HEK293 (cell line): ENCODE data around the gene PCBP3.

Experiments
- CTCF ChIA-PET: fragments of 350-600 bp; formaldehyde crosslinking; extraction: SDS; loops from one replicate; lab custom pipeline; 2021; ENCODE audit warnings: antibody characterized with exemption; lab: Yijun Ruan, JAX
- POLR2A ChIA-PET: fragments of 300-600 bp; formaldehyde crosslinking; extraction: SDS; loops from one replicate; lab custom pipeline; 2020; ENCODE audit warnings: antibody characterized with exemption, inconsistent platforms; lab: Yijun Ruan, JAX
- H3K27ac ChIP-seq: fragments of 200-500 bp; sonication (Bioruptor generic); 2 replicates; pipeline ENCODE4 v1.5.1; 2014; ENCODE audit warnings: low read depth, low read length, control low read depth, inconsistent platforms; ENCODE audit errors: extremely low read depth
- H3K36me3 ChIP-seq, 2 experiments: fragments of 200-500 bp in 1 of 2; sonication (Bioruptor generic) in 1 of 2; 1 replicate in 1 of 2; 2 replicates in 1 of 2; pipeline ENCODE4 v1.5.1; 2014 to 2017; ENCODE audit warnings: inconsistent platforms in 2 of 2, low read length in 2 of 2; ENCODE audit not compliant: control insufficient read depth in 2 of 2, insufficient read depth in 1 of 2
- H3K4me1 ChIP-seq: fragments of 200-500 bp; sonication (Bioruptor generic); 2 replicates; pipeline ENCODE4 v1.5.1; 2014; ENCODE audit warnings: mild to moderate bottlenecking, low read length, inconsistent platforms; ENCODE audit not compliant: control insufficient read depth, insufficient read depth
- H3K4me3 ChIP-seq: 2 replicates; pipeline ENCODE4 v1.5.1; 2011; ENCODE audit warnings: low read depth, mild to moderate bottlenecking, control low read depth, low read length, moderate library complexity
- H3K9me3 ChIP-seq: fragments of 200-500 bp; sonication (Bioruptor generic); 2 replicates; pipeline ENCODE4 v1.5.1; 2014; ENCODE audit warnings: low read depth, low read length, inconsistent platforms; ENCODE audit not compliant: control insufficient read depth, insufficient read depth
- EGR2 ChIP-seq: fragments of 450-650 bp; formaldehyde crosslinking; IDR thresholded peaks from 2 replicates; pipeline ENCODE4 v1.5.1; 2016; ENCODE audit warnings: low read depth, missing biosample characterization, missing genetic modification characterization
- FEZF1 ChIP-seq: fragments of 450-650 bp; formaldehyde crosslinking; IDR thresholded peaks from 2 replicates; pipeline ENCODE4 v1.5.1; 2016; ENCODE audit warnings: missing biosample characterization, missing genetic modification characterization
- HOXD13 ChIP-seq: sonication (generic); formaldehyde crosslinking; IDR thresholded peaks from 2 replicates; pipeline ENCODE4 v1.8.0; 2022; ENCODE audit warnings: missing genetic modification reagents, borderline replicate concordance
- WT1 ChIP-seq: fragments of 450-650 bp; formaldehyde crosslinking; IDR thresholded peaks from 2 replicates; pipeline ENCODE4 v1.5.1; 2016; ENCODE audit warnings: missing biosample characterization, missing genetic modification characterization
- YY2 ChIP-seq: fragments of 450-650 bp; formaldehyde crosslinking; IDR thresholded peaks from 2 replicates; pipeline ENCODE4 v1.5.1; 2016; ENCODE audit warnings: missing biosample characterization, missing genetic modification characterization
- ZFHX2 ChIP-seq: fragments of 450-650 bp; formaldehyde crosslinking; conservative IDR thresholded peaks from 2 replicates; pipeline ENCODE4 v1.5.1; 2016; ENCODE audit warnings: missing biosample characterization, missing genetic modification characterization
- ZFP69B ChIP-seq: fragments of 450-650 bp; formaldehyde crosslinking; IDR thresholded peaks from 2 replicates; pipeline ENCODE4 v1.5.1; 2016; ENCODE audit warnings: missing biosample characterization, missing genetic modification characterization
- ZIC2 ChIP-seq: fragments of 450-650 bp; formaldehyde crosslinking; IDR thresholded peaks from 2 replicates; pipeline ENCODE4 v1.5.1; 2016; ENCODE audit warnings: missing biosample characterization, missing genetic modification characterization
- ZNF24 ChIP-seq: fragments of 450-650 bp; formaldehyde crosslinking; IDR thresholded peaks from 2 replicates; pipeline ENCODE4 v1.5.1; 2016; ENCODE audit warnings: missing biosample characterization, missing genetic modification characterization
- ZNF274 ChIP-seq, 2 experiments: fragments of 200-500 bp in 1 of 2; fragments of 450-650 bp in 1 of 2; sonication (Bioruptor generic) in 1 of 2; formaldehyde crosslinking in 1 of 2; IDR thresholded peaks; 2 replicates each; pipeline versions ENCODE4 v1.5.1 to v1.6.1; 2014 to 2016; ENCODE audit warnings: borderline replicate concordance in 1 of 2, inconsistent platforms in 1 of 2, low read length in 1 of 2, missing biosample characterization in 1 of 2, missing genetic modification characterization in 1 of 2
- ZNF433 ChIP-seq: fragments of 450-650 bp; formaldehyde crosslinking; IDR thresholded peaks from 2 replicates; pipeline ENCODE4 v1.5.1; 2016; ENCODE audit warnings: missing biosample characterization, missing genetic modification characterization, low read depth
- ZNF514 ChIP-seq: fragments of 450-650 bp; formaldehyde crosslinking; IDR thresholded peaks from 2 replicates; pipeline ENCODE4 v1.5.1; 2016; ENCODE audit warnings: missing biosample characterization, missing genetic modification characterization
- ZNF548 ChIP-seq: fragments of 450-650 bp; formaldehyde crosslinking; IDR thresholded peaks from 2 replicates; pipeline ENCODE4 v1.5.1; 2016; ENCODE audit warnings: missing biosample characterization, missing genetic modification characterization
- ZNF571 ChIP-seq: fragments of 450-650 bp; formaldehyde crosslinking; IDR thresholded peaks from 2 replicates; pipeline ENCODE4 v1.5.0; 2017; ENCODE audit warnings: missing biosample characterization, missing genetic modification characterization
- ZNF610 ChIP-seq: fragments of 450-650 bp; formaldehyde crosslinking; IDR thresholded peaks from 2 replicates; pipeline ENCODE4 v1.5.1; 2016; ENCODE audit warnings: missing biosample characterization, missing genetic modification characterization, borderline replicate concordance
- ZNF624 ChIP-seq: fragments of 450-650 bp; formaldehyde crosslinking; IDR thresholded peaks from 2 replicates; pipeline ENCODE4 v1.5.1; 2017; ENCODE audit warnings: missing biosample characterization, missing genetic modification characterization
- ZNF658 ChIP-seq: fragments of 450-650 bp; formaldehyde crosslinking; IDR thresholded peaks from 2 replicates; pipeline ENCODE4; 2016; ENCODE audit warnings: missing biosample characterization, missing genetic modification characterization
- ZSCAN18 ChIP-seq: fragments of 450-650 bp; formaldehyde crosslinking; IDR thresholded peaks from 2 replicates; pipeline ENCODE4 v1.5.1; 2016; ENCODE audit warnings: missing biosample characterization, missing genetic modification characterization
- TF ChIP-seq, protein P1 (sequence below): IDR thresholded peaks from 2 replicates; pipeline ENCODE4 v1.6.1; 2011; ENCODE audit warnings: mild to moderate bottlenecking, low read depth, low read length, borderline replicate concordance
- TF ChIP-seq, protein P2 (sequence below): fragments of 450-650 bp; formaldehyde crosslinking; IDR thresholded peaks from 2 replicates; pipeline ENCODE4 v1.5.1; 2016; ENCODE audit warnings: missing biosample characterization, missing genetic modification characterization
- TF ChIP-seq, protein P3 (sequence below): fragments of 450-650 bp; formaldehyde crosslinking; optimal IDR thresholded peaks from 2 replicates; pipeline ENCODE3; 2016; ENCODE audit warnings: missing biosample characterization, mild to moderate bottlenecking, missing genetic modification characterization
- TF ChIP-seq, protein P4 (sequence below): fragments of 450-650 bp; formaldehyde crosslinking; IDR thresholded peaks from 2 replicates; pipeline ENCODE4 v1.5.0; 2017; ENCODE audit warnings: missing biosample characterization, missing genetic modification characterization, borderline replicate concordance

Gene PCBP3

DNA sequence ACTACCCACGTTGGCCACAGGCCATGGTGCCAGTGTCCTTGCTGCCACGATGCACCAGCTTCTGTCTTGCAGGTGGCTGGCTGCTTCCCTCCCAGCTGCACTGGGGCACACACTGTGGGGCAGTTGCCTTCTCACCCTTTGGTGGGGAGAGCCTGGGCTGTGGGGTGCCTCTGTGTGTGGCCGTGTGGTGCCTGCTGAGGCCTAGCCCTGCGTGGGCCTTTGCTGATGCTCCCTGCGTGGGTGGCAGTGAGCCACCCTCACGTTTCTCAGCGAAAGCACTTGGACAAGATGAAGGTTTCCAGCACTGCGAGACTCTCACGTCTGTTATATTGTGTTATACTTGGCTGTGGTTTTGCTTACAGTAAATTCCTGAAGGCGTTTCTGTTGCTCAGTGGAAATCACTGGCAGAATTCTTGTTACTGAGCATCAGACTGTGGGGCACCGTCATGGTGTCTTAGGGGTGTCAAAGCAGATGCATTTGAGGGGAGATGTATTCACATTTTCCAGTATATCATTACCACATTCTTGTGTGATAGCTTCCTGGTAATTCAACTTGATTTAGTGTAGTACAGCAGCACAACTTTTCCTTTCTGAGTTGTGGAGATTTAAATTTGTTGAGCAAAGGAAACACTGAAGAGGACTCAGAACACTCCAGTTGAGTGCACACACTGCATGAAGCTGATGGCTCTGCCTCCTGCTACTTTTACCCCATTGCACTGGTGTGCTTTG lies 124.7 kb downstream of the PCBP3 start (continued):
- TF ChIP-seq ZFHX2 (tag by site-specific recombination) (peak; percentile 66), EGR2 (tag by site-specific recombination) (peak; percentile 73)

DNA sequence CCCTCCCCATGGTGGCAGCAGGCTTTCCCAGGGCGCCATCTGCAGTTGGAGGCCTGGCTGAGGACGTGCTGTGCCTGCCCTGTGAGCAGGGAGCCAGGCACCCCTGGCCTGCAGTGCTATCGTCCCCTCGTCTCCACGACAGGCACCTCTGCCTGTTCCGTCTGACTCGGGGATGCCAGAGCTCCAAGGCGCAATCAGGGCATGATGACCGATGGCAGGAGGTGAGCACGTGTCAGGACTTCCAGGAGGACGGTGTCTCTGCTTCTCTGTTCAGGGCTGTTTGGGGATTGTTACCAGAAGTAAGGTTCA lies 125.2 kb downstream of the PCBP3 start:
- CTCF ChIA-PET: interaction anchor here (1.0 kb wide), 1 partner anchor 213 kb away, joined by 5 read pairs; no protein-coding TSS in a partner anchor
- H3K4me3 ChIP-seq: no peak overlapping the region
- no peak overlapping the region for H3K27ac ChIP-seq
- H3K36me3 ChIP-seq: no peaks in the 10 kb centered on the region
- POLR2A ChIA-PET: no interaction called here
- no peaks in the 10 kb centered on the region for H3K9me3 ChIP-seq
- H3K4me1 ChIP-seq: no peaks in the 10 kb centered on the region
- TF ChIP-seq, protein P1, sequence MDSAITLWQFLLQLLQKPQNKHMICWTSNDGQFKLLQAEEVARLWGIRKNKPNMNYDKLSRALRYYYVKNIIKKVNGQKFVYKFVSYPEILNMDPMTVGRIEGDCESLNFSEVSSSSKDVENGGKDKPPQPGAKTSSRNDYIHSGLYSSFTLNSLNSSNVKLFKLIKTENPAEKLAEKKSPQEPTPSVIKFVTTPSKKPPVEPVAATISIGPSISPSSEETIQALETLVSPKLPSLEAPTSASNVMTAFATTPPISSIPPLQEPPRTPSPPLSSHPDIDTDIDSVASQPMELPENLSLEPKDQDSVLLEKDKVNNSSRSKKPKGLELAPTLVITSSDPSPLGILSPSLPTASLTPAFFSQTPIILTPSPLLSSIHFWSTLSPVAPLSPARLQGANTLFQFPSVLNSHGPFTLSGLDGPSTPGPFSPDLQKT: no peak
- TF ChIP-seq HOXD13 (CRISPR knock-in tag) (no peak), ZIC2 (tag by site-specific recombination) (peak; percentile 65)

DNA sequence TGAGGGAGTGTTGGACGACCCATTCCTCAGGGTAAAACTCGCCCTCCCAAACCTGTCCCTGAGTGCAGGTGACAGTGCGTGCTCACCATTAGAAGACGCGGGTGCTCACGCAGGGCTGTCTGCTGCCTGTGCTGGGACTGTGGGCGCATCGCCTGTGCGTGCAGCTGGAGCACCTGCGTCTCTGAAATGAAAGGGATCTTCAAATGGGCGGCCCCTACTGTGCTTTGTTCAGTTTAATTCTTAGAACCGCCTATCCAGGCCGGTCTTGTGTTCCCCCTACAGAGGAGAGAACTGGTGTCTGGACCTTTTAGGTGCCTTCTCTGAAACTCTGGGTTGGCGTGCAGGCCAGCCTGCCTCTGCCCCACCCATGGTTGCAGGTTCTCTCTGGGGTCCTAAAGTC lies 125.8 kb downstream of the PCBP3 start:
- CTCF ChIA-PET: no interaction called here
- TF ChIP-seq ZNF658 (no peak), ZFP69B (tag by site-specific recombination) (no peak), ZNF514 (tag by site-specific recombination) (no peak), ZSCAN18 (tag by site-specific recombination) (no peak)
- TF ChIP-seq, protein P2, sequence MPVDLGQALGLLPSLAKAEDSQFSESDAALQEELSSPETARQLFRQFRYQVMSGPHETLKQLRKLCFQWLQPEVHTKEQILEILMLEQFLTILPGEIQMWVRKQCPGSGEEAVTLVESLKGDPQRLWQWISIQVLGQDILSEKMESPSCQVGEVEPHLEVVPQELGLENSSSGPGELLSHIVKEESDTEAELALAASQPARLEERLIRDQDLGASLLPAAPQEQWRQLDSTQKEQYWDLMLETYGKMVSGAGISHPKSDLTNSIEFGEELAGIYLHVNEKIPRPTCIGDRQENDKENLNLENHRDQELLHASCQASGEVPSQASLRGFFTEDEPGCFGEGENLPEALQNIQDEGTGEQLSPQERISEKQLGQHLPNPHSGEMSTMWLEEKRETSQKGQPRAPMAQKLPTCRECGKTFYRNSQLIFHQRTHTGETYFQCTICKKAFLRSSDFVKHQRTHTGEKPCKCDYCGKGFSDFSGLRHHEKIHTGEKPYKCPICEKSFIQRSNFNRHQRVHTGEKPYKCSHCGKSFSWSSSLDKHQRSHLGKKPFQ (tag by site-specific recombination): no peak
- H3K4me1 ChIP-seq: no peaks in the 10 kb centered on the region
- POLR2A ChIA-PET: no interaction called here
- no peak overlapping the region for H3K27ac ChIP-seq
- H3K36me3 ChIP-seq: no peaks in the 10 kb centered on the region
- no peak overlapping the region for H3K4me3 ChIP-seq
- no peaks in the 10 kb centered on the region for H3K9me3 ChIP-seq

GRCh38 chr21:45769896-45770295 lies 126.4 kb downstream of the PCBP3 start:
- H3K9me3 ChIP-seq: no peaks in the 10 kb centered on the region
- H3K27ac ChIP-seq: no peak overlapping the region
- H3K4me3 ChIP-seq: no peak overlapping the region
- POLR2A ChIA-PET: no interaction called here
- CTCF ChIA-PET: no interaction called here
- no peaks in the 10 kb centered on the region for H3K4me1 ChIP-seq
- no peaks in the 10 kb centered on the region for H3K36me3 ChIP-seq
- TF ChIP-seq ZNF610: no peak
- TF ChIP-seq ZNF433 (tag by site-specific recombination): no peak
- no peak for TF ChIP-seq FEZF1 (tag by site-specific recombination)
- TF ChIP-seq YY2 (tag by site-specific recombination): no peak
- TF ChIP-seq ZIC2 (tag by site-specific recombination): no peak
- TF ChIP-seq, protein P3, sequence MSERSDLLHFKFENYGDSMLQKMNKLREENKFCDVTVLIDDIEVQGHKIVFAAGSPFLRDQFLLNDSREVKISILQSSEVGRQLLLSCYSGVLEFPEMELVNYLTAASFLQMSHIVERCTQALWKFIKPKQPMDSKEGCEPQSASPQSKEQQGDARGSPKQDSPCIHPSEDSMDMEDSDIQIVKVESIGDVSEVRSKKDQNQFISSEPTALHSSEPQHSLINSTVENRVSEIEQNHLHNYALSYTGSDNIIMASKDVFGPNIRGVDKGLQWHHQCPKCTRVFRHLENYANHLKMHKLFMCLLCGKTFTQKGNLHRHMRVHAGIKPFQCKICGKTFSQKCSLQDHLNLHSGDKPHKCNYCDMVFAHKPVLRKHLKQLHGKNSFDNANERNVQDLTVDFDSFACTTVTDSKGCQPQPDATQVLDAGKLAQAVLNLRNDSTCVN (tag by site-specific recombination): no peak
- no peak for TF ChIP-seq ZNF571
- no peak for TF ChIP-seq ZNF24 (tag by site-specific recombination)
- no peak for TF ChIP-seq WT1 (tag by site-specific recombination)
- TF ChIP-seq, protein P4, sequence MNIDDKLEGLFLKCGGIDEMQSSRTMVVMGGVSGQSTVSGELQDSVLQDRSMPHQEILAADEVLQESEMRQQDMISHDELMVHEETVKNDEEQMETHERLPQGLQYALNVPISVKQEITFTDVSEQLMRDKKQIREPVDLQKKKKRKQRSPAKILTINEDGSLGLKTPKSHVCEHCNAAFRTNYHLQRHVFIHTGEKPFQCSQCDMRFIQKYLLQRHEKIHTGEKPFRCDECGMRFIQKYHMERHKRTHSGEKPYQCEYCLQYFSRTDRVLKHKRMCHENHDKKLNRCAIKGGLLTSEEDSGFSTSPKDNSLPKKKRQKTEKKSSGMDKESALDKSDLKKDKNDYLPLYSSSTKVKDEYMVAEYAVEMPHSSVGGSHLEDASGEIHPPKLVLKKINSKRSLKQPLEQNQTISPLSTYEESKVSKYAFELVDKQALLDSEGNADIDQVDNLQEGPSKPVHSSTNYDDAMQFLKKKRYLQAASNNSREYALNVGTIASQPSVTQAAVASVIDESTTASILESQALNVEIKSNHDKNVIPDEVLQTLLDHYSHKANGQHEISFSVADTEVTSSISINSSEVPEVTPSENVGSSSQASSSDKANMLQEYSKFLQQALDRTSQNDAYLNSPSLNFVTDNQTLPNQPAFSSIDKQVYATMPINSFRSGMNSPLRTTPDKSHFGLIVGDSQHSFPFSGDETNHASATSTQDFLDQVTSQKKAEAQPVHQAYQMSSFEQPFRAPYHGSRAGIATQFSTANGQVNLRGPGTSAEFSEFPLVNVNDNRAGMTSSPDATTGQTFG (tag by site-specific recombination): no peak
- TF ChIP-seq ZNF274 (IDR thresholded peaks at IDR 0.05; ENCODE audit: low read length): no peak
- no peak for TF ChIP-seq ZNF274 (tag by site-specific recombination; IDR thresholded peaks at IDR 0.05; ENCODE audit: borderline replicate concordance)
- TF ChIP-seq ZNF548: no peak
- no peak for TF ChIP-seq ZNF624 (tag by site-specific recombination)
